ENCODE data around the gene CDH24. TPM values are rescaled to one million over a fixed set of nuclear protein-coding genes. Genes with fewer than 3 reads are reported as not detected.

CDH24 gene
- total and polyA plus RNA-seq, 2 of the 13 experiments (the other 11 are each of a cell fraction or from before 2014, with no cell fraction given) = 0.69 to 0.99 TPM

- no peak overlapping the region for H3K4me3 ChIP-seq (replicated peaks in 1 of 3; ENCODE audit: insufficient read depth in 1 of 3, low read depth in 2 of 3, low read length in 3 of 3)
- H3K27ac ChIP-seq (ENCODE audit: extremely low read length, insufficient read depth, low read length) = no peak overlapping the region
- 84% methylated on average over 9 of the region's 9 CpGs for WGBS (ENCODE audit: low lambda C conversion rate)
- no peak overlapping the region for H3K4me2 ChIP-seq (ENCODE audit: low read depth, low read length)
- no peak overlapping the region for H3K9ac ChIP-seq (ENCODE audit: insufficient read depth, low read depth, low read length)
- no peak for TF ChIP-seq ZBTB40 (IDR thresholded peaks at IDR 0.05)
- TF ChIP-seq ZBTB40 (CRISPR knock-in tag; IDR thresholded peaks at IDR 0.05) = 0 out of 2 replicates have a peak, but pooled peaks have one; percentile 16
- no peak for TF ChIP-seq TBP (CRISPR knock-in tag; IDR thresholded peaks at IDR 0.05)
- 0 out of 2 replicates have a peak, but pooled peaks have one; percentile 14 for TF ChIP-seq ZNF225 (CRISPR knock-in tag; IDR thresholded peaks at IDR 0.05)
- TF ChIP-seq FOXK2 (IDR thresholded peaks at IDR 0.05) = no peak
- no peak for TF ChIP-seq MAFG (CRISPR knock-in tag; IDR thresholded peaks at IDR 0.05)
- no peak for TF ChIP-seq ATF6 (CRISPR knock-in tag; conservative IDR thresholded peaks at IDR 0.05)
- no peak for TF ChIP-seq KDM5B (CRISPR knock-in tag; IDR thresholded peaks at IDR 0.05; ENCODE audit: borderline replicate concordance)
- H4K20me1 ChIP-seq (ENCODE audit: insufficient read depth, low read length) = no peaks in the 10 kb centered on the region
- BruUV-seq (replicated peaks) = no TSS peak
- H3K79me2 ChIP-seq (ENCODE audit: insufficient read depth, low read length) = no peaks in the 10 kb centered on the region
- H3K27me3 ChIP-seq (ENCODE audit: control insufficient read depth in 1 of 2, insufficient read depth in 2 of 2, low read length in 2 of 2) = peaks cover 7 to 13% of the 10 kb centered on the region in 2 experiments; a peak in 4 of 5 replicates
- no peak overlapping the region for H2AFZ ChIP-seq (ENCODE audit: low read length)
- peaks cover 20% of the 10 kb centered on the region for H3K4me1 ChIP-seq (ENCODE audit: insufficient read depth, low read length)
- ChIA-PET POLR2A (interaction anchor here (1.0 kb wide), 1 partner anchor 73 kb away, joined by 3 read pairs; no protein-coding TSS in a partner anchor), CTCF (ENCODE audit: low intra/inter-chr PET ratio, low total read pairs) (no interaction called here)
- ATAC-seq (no peak), DNase-seq (ENCODE audit: low spot score) (no peak), FAIRE-seq (no peak)
- intact Hi-C loops (cut with micrococcal nuclease; ENCODE audit: unreplicated experiment) (no loop called here), in situ Hi-C loops (cut with HindIII; ENCODE audit: extremely low pct_ligation_motif_present, low pct_unique_long_range_greater_than_20kb) (no loop called here)
- H3K9me3 ChIP-seq (ENCODE audit: low read length) = no peaks in the 10 kb centered on the region
- no peaks in the 10 kb centered on the region for H3K36me3 ChIP-seq (replicated peaks in 1 of 2; ENCODE audit: control insufficient read depth in 1 of 2, insufficient read depth in 2 of 2, low read length in 2 of 2)
Observed at GRCh38 chr14:23049011-23049410, 8.3 kb downstream of the CDH24 start.
